GM19467 (cell line): Measurements from ENCODE around the gene CST6.

Source experiments
- ATAC-seq: cut with Tn5 transposase; IDR thresholded peaks from one replicate; pipeline ENCODE4 v1.9.1; 2021; ENCODE audit warnings: mild to moderate bottlenecking, moderate library complexity; ENCODE audit not compliant: unreplicated experiment

Gene CST6

GRCh38 chr11:66011785-66012303 lies at the start of gene CST6:
TSS of gene CST6 (plus strand) at chr11:66012008. CDS start at chr11:66012045, 37 bp downstream.
- ATAC-seq = no peak

- ATAC-seq = no peak
Observed at GRCh38 chr11:65962141-65962564, 49.7 kb upstream of the CST6 start.

GRCh38 chr11:65964906-65965305 lies 46.9 kb upstream of the CST6 start:
- no peak for ATAC-seq

GRCh38 chr11:65965986-65966762 lies 45.6 kb upstream of the CST6 start:
- no peak for ATAC-seq

GRCh38 chr11:65967329-65967934 lies 44.4 kb upstream of the CST6 start:
- no peak for ATAC-seq

- no peak for ATAC-seq
Observed at GRCh38 chr11:65968600-65969482, 43.0 kb upstream of the CST6 start.

GRCh38 chr11:65972116-65972515 lies 39.7 kb upstream of the CST6 start:
- no peak for ATAC-seq

- ATAC-seq = no peak
Observed at GRCh38 chr11:65973439-65974110, 38.2 kb upstream of the CST6 start.

- ATAC-seq = no peak
Observed at GRCh38 chr11:65975771-65976170, 36.0 kb upstream of the CST6 start.

- ATAC-seq = no peak
Observed at GRCh38 chr11:65976216-65977176, 35.3 kb upstream of the CST6 start.

- ATAC-seq = no peak
Observed at GRCh38 chr11:65977621-65978390, 34.0 kb upstream of the CST6 start.

- ATAC-seq = no peak
Observed at GRCh38 chr11:65978391-65979238, 33.2 kb upstream of the CST6 start.

GRCh38 chr11:65979261-65979759 lies 32.5 kb upstream of the CST6 start:
- no peak for ATAC-seq

GRCh38 chr11:65981101-65981740 lies 30.6 kb upstream of the CST6 start:
- ATAC-seq = no peak

- no peak for ATAC-seq
Observed at GRCh38 chr11:65981972-65982823, 29.6 kb upstream of the CST6 start.

GRCh38 chr11:65982824-65983588 lies 28.8 kb upstream of the CST6 start:
- ATAC-seq = no peak
